Stomach (tissue), 4 donors: Measurements from ENCODE around the gene WNT3.

Experiments
- EP300 ChIP-seq: sonication (generic); formaldehyde crosslinking; IDR thresholded peaks from one replicate; pipeline ENCODE4 v1.6.1; 2017; ENCODE audit warnings: antibody characterized with exemption
- POLR2A ChIP-seq, 4 donors: fragments of 450-650 bp; IDR thresholded peaks; one replicate each; pipeline ENCODE4 v1.6.1; 2016; ENCODE audit warnings: antibody characterized with exemption in 4 of 4, control low read depth in 2 of 4, mild to moderate bottlenecking in 1 of 4, moderate library complexity in 1 of 4
- POLR2AphosphoS5 ChIP-seq, 3 donors: sonication (generic); formaldehyde crosslinking; IDR thresholded peaks; one replicate each; pipeline ENCODE4 v1.6.1; 2016; ENCODE audit warnings: antibody characterized with exemption in 3 of 3
- TF ChIP-seq, protein P1 (sequence below), 7 experiments: fragments of 450-650 bp in 4 of 7; fragments of 200-600 bp in 3 of 7; sonication (generic) in 3 of 7; IDR thresholded peaks; one replicate each; pipeline ENCODE4 v1.5.1; 2016 to 2019; ENCODE audit warnings: antibody characterized with exemption in 7 of 7, control low read depth in 2 of 7, mild to moderate bottlenecking in 1 of 7

DNA sequence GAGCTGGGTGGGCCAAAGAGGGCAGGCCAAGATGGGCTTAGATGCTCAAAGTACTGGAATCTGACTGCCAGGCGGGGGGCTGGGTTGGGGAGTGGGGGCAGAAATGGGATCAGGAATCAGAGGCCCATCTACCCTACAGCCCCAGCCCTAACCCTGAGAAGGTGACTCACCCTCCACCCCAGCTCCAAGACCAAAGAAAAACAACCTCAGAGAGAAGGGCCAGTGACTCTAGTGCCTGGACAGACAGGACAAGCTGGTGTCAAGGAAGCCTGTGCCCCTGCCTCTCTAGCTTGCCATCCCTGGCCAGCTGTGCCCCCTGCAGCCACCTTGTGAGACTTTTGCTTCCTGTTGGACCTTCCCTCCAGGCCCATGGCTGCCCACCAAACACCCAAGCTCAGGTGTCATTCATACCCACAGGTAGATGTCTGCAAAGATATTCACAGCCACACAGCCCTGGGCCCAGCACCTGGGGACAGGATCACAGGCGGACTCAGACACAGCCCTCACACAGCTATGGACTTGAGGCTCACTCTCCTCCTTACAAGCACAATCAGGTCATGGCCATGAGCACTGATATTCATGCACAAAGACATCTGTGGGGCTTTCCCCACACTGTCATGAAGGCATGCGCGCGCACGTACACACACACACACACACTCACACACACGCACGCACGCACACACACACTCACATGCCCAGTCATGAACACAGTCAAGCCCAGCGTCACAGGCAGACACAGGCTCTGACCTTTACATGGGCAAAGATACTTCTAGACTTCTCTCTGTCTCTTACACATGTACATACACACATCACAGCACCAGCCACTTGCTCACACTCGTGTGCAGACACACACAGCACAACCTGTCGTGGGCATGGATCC lies 2.8 kb downstream of the WNT3 start:
- TF ChIP-seq POLR2AphosphoS5 (IDR thresholded peaks at IDR 0.05) (no peak), EP300 (no peak), POLR2A (IDR thresholded peaks at IDR 0.05) (no peak)
- TF ChIP-seq, protein P1, sequence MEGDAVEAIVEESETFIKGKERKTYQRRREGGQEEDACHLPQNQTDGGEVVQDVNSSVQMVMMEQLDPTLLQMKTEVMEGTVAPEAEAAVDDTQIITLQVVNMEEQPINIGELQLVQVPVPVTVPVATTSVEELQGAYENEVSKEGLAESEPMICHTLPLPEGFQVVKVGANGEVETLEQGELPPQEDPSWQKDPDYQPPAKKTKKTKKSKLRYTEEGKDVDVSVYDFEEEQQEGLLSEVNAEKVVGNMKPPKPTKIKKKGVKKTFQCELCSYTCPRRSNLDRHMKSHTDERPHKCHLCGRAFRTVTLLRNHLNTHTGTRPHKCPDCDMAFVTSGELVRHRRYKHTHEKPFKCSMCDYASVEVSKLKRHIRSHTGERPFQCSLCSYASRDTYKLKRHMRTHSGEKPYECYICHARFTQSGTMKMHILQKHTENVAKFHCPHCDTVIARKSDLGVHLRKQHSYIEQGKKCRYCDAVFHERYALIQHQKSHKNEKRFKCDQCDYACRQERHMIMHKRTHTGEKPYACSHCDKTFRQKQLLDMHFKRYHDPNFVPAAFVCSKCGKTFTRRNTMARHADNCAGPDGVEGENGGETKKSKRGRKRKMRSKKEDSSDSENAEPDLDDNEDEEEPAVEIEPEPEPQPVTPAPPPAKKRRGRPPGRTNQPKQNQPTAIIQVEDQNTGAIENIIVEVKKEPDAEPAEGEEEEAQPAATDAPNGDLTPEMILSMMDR (IDR thresholded peaks at IDR 0.05): no peak
